ENCODE measurements around the gene PIGQ. TPM values are rescaled to one million over a fixed set of nuclear protein-coding genes. Genes with fewer than 3 reads are reported as not detected.

PIGQ gene
- total and polyA plus RNA-seq, 2 of the 4 experiments (the other 2 are of a cell fraction): 5.9 to 36.8 TPM

- dilution Hi-C loops (cut with HindIII; ENCODE audit: low sequenced_read_pairs, unreplicated experiment): no loop called here
- H4K91ac ChIP-seq (ENCODE audit: insufficient read depth, low read depth, low read length): no peak overlapping the region
- BruUV-seq (replicated peaks): no TSS peak
These were observed 44.6 kb upstream of the PIGQ start for GRCh38 chr16:525123-525519.

More at GRCh38 chr16:525123-525519, 44.6 kb upstream of the PIGQ start:
- Histone ChIP-seq H4K20me1 (ENCODE audit: insufficient read depth, low read length) (peaks cover 55% of the 10 kb centered on the region), H3K4me1 (ENCODE audit: control insufficient read depth, insufficient read depth, low read length) (peaks cover 21% of the 10 kb centered on the region), H3K9me1 (ENCODE audit: insufficient read depth, low read length) (peaks cover 6% of the 10 kb centered on the region; the same call in 1 of the 2 replicates), H2AFZ (replicated peaks; ENCODE audit: low read length, poor library complexity) (no peak overlapping the region), H4K8ac (ENCODE audit: low read depth in 2 of 2, low read length in 2 of 2) (no peak overlapping the region), H3K4ac (ENCODE audit: low read depth, low read length) (peak overlapping the region; percentile 13; the same call in 1 of the 2 replicates), H2BK20ac (ENCODE audit: low read depth, low read length) (no peak overlapping the region), H2BK5ac (ENCODE audit: low read depth, low read length, poor library complexity, severe bottlenecking) (peak overlapping the region; percentile 17), H3K14ac (replicated peaks; ENCODE audit: low read depth, low read length) (no peak overlapping the region), H3K79me1 (ENCODE audit: low read depth in 1 of 2, low read length in 2 of 2) (peaks cover 8 to 67% of the 10 kb centered on the region in 2 experiments; a peak in 2 of 4 replicates), H3K27me3 (ENCODE audit: control insufficient read depth, insufficient read depth, low read length) (no peaks in the 10 kb centered on the region), H3K9ac (ENCODE audit: low read depth, low read length) (no peak overlapping the region), H2BK15ac (ENCODE audit: low read depth, low read length) (no peak overlapping the region), H3K36me3 (ENCODE audit: control insufficient read depth, insufficient read depth, low read length) (peaks cover 18% of the 10 kb centered on the region), H3K23ac (ENCODE audit: low read depth, low read length) (no peak overlapping the region), H3K9me3 (ENCODE audit: control insufficient read depth, insufficient read depth, low read length) (no peaks in the 10 kb centered on the region), H3K27ac (ENCODE audit: insufficient read depth, low read length) (peak overlapping the region; percentile 0), H3K56ac (ENCODE audit: extremely low read depth, insufficient read depth, low read length) (no peak overlapping the region), H2AK9ac (replicated peaks; ENCODE audit: low read depth, low read length, poor library complexity) (peak overlapping the region; percentile 47), H2AK5ac (ENCODE audit: low read depth, low read length) (peak overlapping the region; percentile 21), H3K18ac (ENCODE audit: low read depth, low read length) (no peak overlapping the region), H3K4me2 (ENCODE audit: low read depth, low read length) (0 out of 2 replicates have a peak overlapping the region, but pooled peaks have one; percentile 26), H2BK120ac (ENCODE audit: low read depth, low read length) (no peak overlapping the region), H3K4me3 (ENCODE audit: insufficient read depth, low read depth, low read length) (no peak overlapping the region), H4K5ac (ENCODE audit: low read depth, low read length) (no peak overlapping the region)
- TF ChIP-seq SMC3 (IDR thresholded peaks at IDR 0.05; ENCODE audit: low read depth, low read length) (no peak), BHLHE40 (IDR thresholded peaks at IDR 0.05; ENCODE audit: low read depth, low read length) (no peak), FOS (IDR thresholded peaks at IDR 0.05; ENCODE audit: low read depth, low read length) (no peak), CEBPB (IDR thresholded peaks at IDR 0.05; ENCODE audit: low read depth, low read length) (no peak), USF2 (IDR thresholded peaks at IDR 0.05; ENCODE audit: low read depth, low read length) (no peak), RAD21 (IDR thresholded peaks at IDR 0.05; ENCODE audit: low read length) (no peak), RCOR1 (IDR thresholded peaks at IDR 0.05; ENCODE audit: insufficient replicate concordance, low read length) (no peak), ELK1 (IDR thresholded peaks at IDR 0.05; ENCODE audit: borderline replicate concordance, low read depth, low read length) (no peak), CTCF (conservative IDR thresholded peaks at IDR 0.05; ENCODE audit: low read depth, low read length) (no peak), MAFK (IDR thresholded peaks at IDR 0.05; ENCODE audit: low read depth, low read length) (no peak), MXI1 (IDR thresholded peaks at IDR 0.05; ENCODE audit: borderline replicate concordance, low read depth, low read length) (no peak), CHD1 (IDR thresholded peaks at IDR 0.05; ENCODE audit: low read depth, low read length) (no peak), POLR2A (IDR thresholded peaks at IDR 0.05; ENCODE audit: low read depth, low read length) (no peak), NFE2L2 (IDR thresholded peaks at IDR 0.05; ENCODE audit: low read depth, low read length) (no peak), MAZ (IDR thresholded peaks at IDR 0.05; ENCODE audit: borderline replicate concordance, low read depth, low read length) (no peak), RFX5 (IDR thresholded peaks at IDR 0.05; ENCODE audit: low read depth, low read length) (no peak)
- CTCF ChIA-PET: no interaction called here
- no peak for ATAC-seq (ENCODE audit: low read depth)
- WGBS, 2 experiments (ENCODE audit: extremely low coverage in 2 of 2, insufficient read length in 1 of 2): 92% methylated on average over 5 of the region's 8 CpGs; no CpG with 5 or more reads in 1 of the 2 experiments
- in situ Hi-C loops (cut with MboI; ENCODE audit: low sequenced_read_pairs): no loop called here
- no peak for DNase-seq
- intact Hi-C loops (cut with micrococcal nuclease): loop anchor here (5.0 kb wide), 2 partner anchors 112 to 123 kb away; partner anchors contain the start of genes DECR2 and METTL26
- POLR2A ChIA-PET (ENCODE audit: unreplicated experiment): no interaction called here

Data from IMR-90 (cell line).